SKM-1 treated with dmso at 0.1 percent for 144 hours (cell line): ENCODE measurements around the gene FOXP1.
"Not testable (repeated sequence)": the region's sequence is repeated elsewhere in the genome, so short reads cannot be mapped to it uniquely, and the experiment has no call there.

Experiments used
- DNase-seq: peaks from one replicate; lab custom pipeline; 2025; ENCODE audit not compliant: unreplicated experiment; lab: John Stamatoyannopoulos, UW

FOXP1 gene

GRCh38 chr3:71000483-71000882 lies 583.0 kb downstream of the FOXP1 start:
- DNase-seq, result no peak

- no peak for DNase-seq
Measured at GRCh38 chr3:70999730-71000129, 583.8 kb downstream of the FOXP1 start.

- DNase-seq, result no peak
Measured at GRCh38 chr3:70996082-70996481, 587.4 kb downstream of the FOXP1 start.

- DNase-seq, result no peak
Measured at GRCh38 chr3:70994644-70995043, 588.9 kb downstream of the FOXP1 start.

- no peak for DNase-seq
Measured at GRCh38 chr3:70992562-70993204, 590.8 kb downstream of the FOXP1 start.

GRCh38 chr3:70992131-70992530 lies 591.4 kb downstream of the FOXP1 start:
- no peak for DNase-seq

- DNase-seq, result no peak
Measured at GRCh38 chr3:70990723-70991122, 592.8 kb downstream of the FOXP1 start.

- DNase-seq, result no peak
Measured at GRCh38 chr3:70990185-70990584, 593.3 kb downstream of the FOXP1 start.

GRCh38 chr3:70989174-70989573 lies 594.4 kb downstream of the FOXP1 start:
- DNase-seq, result no peak

GRCh38 chr3:70988111-70988510 lies 595.4 kb downstream of the FOXP1 start:
- no peak for DNase-seq

GRCh38 chr3:70985572-70985971 lies 598.0 kb downstream of the FOXP1 start:
- DNase-seq, result no peak

GRCh38 chr3:70984776-70985482 lies 598.6 kb downstream of the FOXP1 start:
- DNase-seq, result no peak

- DNase-seq, result no peak
Measured at GRCh38 chr3:70982700-70983140, 600.8 kb downstream of the FOXP1 start.

- DNase-seq, result no peak
Measured at GRCh38 chr3:70982284-70982683, 601.2 kb downstream of the FOXP1 start.

GRCh38 chr3:70981231-70981880 lies 602.2 kb downstream of the FOXP1 start:
- DNase-seq, result no peak

GRCh38 chr3:70980646-70981170 lies 602.8 kb downstream of the FOXP1 start:
- no peak for DNase-seq

- DNase-seq, result no peak
Measured at GRCh38 chr3:70979983-70980645, 603.4 kb downstream of the FOXP1 start.

GRCh38 chr3:70977712-70978111 lies 605.8 kb downstream of the FOXP1 start:
- DNase-seq, result no peak

- DNase-seq, result not testable (repeated sequence)
Measured at GRCh38 chr3:70975981-70976380, 607.5 kb downstream of the FOXP1 start.

GRCh38 chr3:70974747-70975146 lies 608.8 kb downstream of the FOXP1 start:
- no peak for DNase-seq

- no peak for DNase-seq
Measured at GRCh38 chr3:70973558-70973957, 610.0 kb downstream of the FOXP1 start.
